Psoas muscle (tissue), 8 donors: ENCODE measurements around the gene LRRC4C. TPM values are rescaled to one million over a fixed set of nuclear protein-coding genes. Genes with fewer than 3 reads are reported as not detected.

Experiments used
- ATAC-seq, 4 donors: fragments of 200-7000 bp; cut with Tn5 transposase; one replicate each; pipeline ENCODE4 v1.9.1; 2020; ENCODE audit warnings: moderate library complexity in 3 of 4, mild to moderate bottlenecking in 2 of 4
- DNase-seq, 2 donors: peaks; one replicate each; pipeline ENCODE4 v3.0.0-alpha.2; 2020
- H3K27ac ChIP-seq: fragments of 200-600 bp; one replicate; pipeline ENCODE4 v1.8.0; 2022
- H3K27me3 ChIP-seq, 3 donors: fragments of 200-600 bp in 1 of 3; one replicate each; pipeline versions ENCODE4 v1.6.1 to v1.8.0; 2013 to 2022; ENCODE audit warnings: low read length in 2 of 3, mild to moderate bottlenecking in 2 of 3, moderate library complexity in 1 of 3; ENCODE audit not compliant: insufficient read depth in 3 of 3
- H3K36me3 ChIP-seq, 2 donors: fragments of 200-600 bp in 1 of 2; one replicate each; pipeline versions ENCODE4 v1.6.1 to v1.8.0; 2013 to 2022; ENCODE audit warnings: low read depth in 1 of 2, mild to moderate bottlenecking in 1 of 2, moderate library complexity in 1 of 2; ENCODE audit not compliant: insufficient read depth in 1 of 2
- H3K4me1 ChIP-seq: fragments of 200-600 bp; one replicate; pipeline ENCODE4 v1.8.0; 2022
- H3K4me3 ChIP-seq: fragments of 200-600 bp; one replicate; pipeline ENCODE4 v1.8.0; 2022; ENCODE audit warnings: mild to moderate bottlenecking
- H3K9me3 ChIP-seq: fragments of 200-600 bp; one replicate; pipeline ENCODE4 v1.8.0; 2022
- CTCF ChIP-seq: fragments of 200-600 bp; IDR thresholded peaks from one replicate; pipeline ENCODE4 v1.8.0; 2022; ENCODE audit warnings: antibody characterized with exemption
- WGBS, 3 donors: extraction: QIAGEN DNeasy Blood & Tissue Kit; methylation state at CpG; one replicate each; pipeline versions ENCODE4 v1.1.6 to v1.1.7; 2013; 5-methylcytosine and 5-hydroxymethylcytosine counted together
- intact Hi-C, 2 donors: fragments of 100-400 bp; cut with DNase I; formaldehyde crosslinking; loops; one replicate each; pipeline versions ENCODE4 v1.11.0 to v1.14.2; 2022
- polyA plus RNA-seq, 3 donors: library from polyadenylated mRNA; stranded (reverse); fragments of 200-250 nt; gene quantifications; one replicate each; pipeline ENCODE4 v1.2.3, GENCODE V29; 2013
- total RNA-seq, 4 donors: library from RNA; stranded (reverse); fragmentation: NEBNext Ultra II Directional in 2 of 4; extraction: Animal tissue kit (Norgen Biotek cat#: 25700) in 2 of 4; gene quantifications; one replicate each; pipeline versions ENCODE4 v1.2.1 to v1.2.4, GENCODE V29; 2021 to 2023
- donor health status: healthy with polysubstance abuse.
- donor health status: DM: no; HTN: no; CAD: no; lungs with moderate emphysema.
- donor health status: Bipolar disorder and iron deficiency.
- donor health status: healthy.
- donor health status: DM: yes; HTN: yes; CAD: no.
- donor health status: DM: no; HTN: no; CAD: no.
- donor health status: DM: no; HTN: no; CAD: no.
- donor health status: DM: yes; HTN: yes; CAD: no.

The LRRC4C gene
- total and polyA plus RNA-seq, 7 donors = 0.04 to 0.34 (median 0.12) TPM; not detected in 1

GRCh38 chr11:40689823-40690222, 769.6 kb downstream of the LRRC4C start:
- WGBS, 3 donors = 76 to 84% (median 82%) methylated on average over 3 of the region's 3 CpGs
- DNase-seq (no peak), ATAC-seq (no peak)
- H3K27ac ChIP-seq = no peak overlapping the region
- no peaks in the 10 kb centered on the region for H3K36me3 ChIP-seq
- no peaks in the 10 kb centered on the region for H3K4me1 ChIP-seq
- intact Hi-C loops = no loop called here
- no peak for TF ChIP-seq CTCF
- no peaks in the 10 kb centered on the region for H3K9me3 ChIP-seq
- H3K4me3 ChIP-seq = no peak overlapping the region
- H3K27me3 ChIP-seq = no peaks in the 10 kb centered on the region

- TF ChIP-seq CTCF = no peak
- 32 to 47% (median 39%) methylated on average over 4 of the region's 4 CpGs for WGBS, 3 donors
- intact Hi-C loops = no loop called here
- no peak overlapping the region for H3K27ac ChIP-seq
- H3K36me3 ChIP-seq = no peaks in the 10 kb centered on the region
- no peaks in the 10 kb centered on the region for H3K4me1 ChIP-seq
- no peaks in the 10 kb centered on the region for H3K27me3 ChIP-seq
- ATAC-seq = no peak
- DNase-seq = no peak
- H3K4me3 ChIP-seq = no peak overlapping the region
- no peaks in the 10 kb centered on the region for H3K9me3 ChIP-seq
These were observed 771.1 kb downstream of the LRRC4C start for GRCh38 chr11:40688369-40688768.

- TF ChIP-seq CTCF = no peak
- no peak for ATAC-seq
- Histone ChIP-seq H3K4me3 (no peak overlapping the region), H3K4me1 (no peaks in the 10 kb centered on the region), H3K27me3 (no peaks in the 10 kb centered on the region), H3K27ac (no peak overlapping the region), H3K36me3 (no peaks in the 10 kb centered on the region), H3K9me3 (no peaks in the 10 kb centered on the region)
- 76 to 83% (median 79%) methylated on average over 5 of the region's 5 CpGs for WGBS, 3 donors
- DNase-seq = no peak
- intact Hi-C loops = no loop called here
These were observed 772.7 kb downstream of the LRRC4C start for GRCh38 chr11:40686765-40687164.

- WGBS, 3 donors = 86 to 88% (median 87%) methylated on average over 7 of the region's 7 CpGs
- no peak for ATAC-seq
- no peak for DNase-seq
- no peak overlapping the region for H3K27ac ChIP-seq
- intact Hi-C loops = no loop called here
- TF ChIP-seq CTCF = no peak
- H3K36me3 ChIP-seq = no peaks in the 10 kb centered on the region
- H3K4me1 ChIP-seq = no peaks in the 10 kb centered on the region
- H3K27me3 ChIP-seq = no peaks in the 10 kb centered on the region
- no peaks in the 10 kb centered on the region for H3K9me3 ChIP-seq
- H3K4me3 ChIP-seq = no peak overlapping the region
These were observed 776.4 kb downstream of the LRRC4C start for GRCh38 chr11:40683010-40683409.

- ATAC-seq (no peak), DNase-seq (no peak)
- Histone ChIP-seq H3K27ac (no peak overlapping the region), H3K9me3 (no peaks in the 10 kb centered on the region), H3K36me3 (no peaks in the 10 kb centered on the region), H3K27me3 (no peaks in the 10 kb centered on the region), H3K4me3 (no peak overlapping the region), H3K4me1 (no peaks in the 10 kb centered on the region)
- intact Hi-C loops = no loop called here
- 62 to 73% (median 64%) methylated on average over 3 of the region's 3 CpGs for WGBS, 3 donors
- no peak for TF ChIP-seq CTCF
These were observed 780.2 kb downstream of the LRRC4C start for GRCh38 chr11:40679276-40679675.
